GM23248 (cell line): ENCODE data around the gene USP17L15. TPM values are rescaled to one million over a fixed set of nuclear protein-coding genes. Genes with fewer than 3 reads are reported as not detected.
"Not testable (repeated sequence)": the region's sequence is repeated elsewhere in the genome, so short reads cannot be mapped to it uniquely, and the experiment has no call there.

ENCODE experiments used
- DNase-seq: peaks from one replicate; pipeline ENCODE4 v3.0.0-alpha.2; 2015
- H2AFZ ChIP-seq: fragments of 200-600 bp; sonication (generic); 2 replicates; pipeline ENCODE4 v1.6.1; 2016; ENCODE audit warnings: antibody characterized with exemption
- H3F3A ChIP-seq: fragments of 200-600 bp; sonication (generic); 2 replicates; pipeline ENCODE4 v1.6.1; 2016; ENCODE audit warnings: mild to moderate bottlenecking, antibody characterized with exemption, mixed run types; ENCODE audit not compliant: insufficient read depth
- H3K27ac ChIP-seq: fragments of 200-600 bp; sonication (generic); 2 replicates; pipeline ENCODE4 v1.5.1; 2016; ENCODE audit warnings: mild to moderate bottlenecking
- H3K27me3 ChIP-seq: fragments of 200-600 bp; sonication (generic); replicated peaks from 2 replicates; pipeline ENCODE4 v1.6.1; 2016; ENCODE audit warnings: mild to moderate bottlenecking; ENCODE audit not compliant: insufficient read depth
- H3K36me3 ChIP-seq: fragments of 200-600 bp; sonication (generic); 2 replicates; pipeline ENCODE4 v1.6.1; 2016; ENCODE audit warnings: low read depth, mild to moderate bottlenecking
- H3K4me1 ChIP-seq: fragments of 200-600 bp; sonication (generic); 2 replicates; pipeline ENCODE4 v1.6.1; 2016; ENCODE audit warnings: mild to moderate bottlenecking; ENCODE audit not compliant: insufficient read depth
- H3K4me2 ChIP-seq: fragments of 200-600 bp; sonication (generic); one replicate; pipeline ENCODE4 v1.6.1; 2016; ENCODE audit warnings: mild to moderate bottlenecking; ENCODE audit not compliant: unreplicated experiment
- H3K4me3 ChIP-seq: fragments of 200-600 bp; sonication (generic); 2 replicates; pipeline ENCODE4 v1.5.1; 2016; ENCODE audit warnings: mild to moderate bottlenecking
- H3K79me2 ChIP-seq: fragments of 200-600 bp; sonication (generic); 2 replicates; pipeline ENCODE4 v1.6.1; 2016; ENCODE audit warnings: mild to moderate bottlenecking; ENCODE audit not compliant: insufficient read depth
- H3K9ac ChIP-seq: fragments of 200-600 bp; sonication (generic); 2 replicates; pipeline ENCODE4 v1.6.1; 2016; ENCODE audit warnings: mild to moderate bottlenecking
- H3K9me2 ChIP-seq: fragments of 200-600 bp; sonication (generic); 2 replicates; pipeline ENCODE4 v1.6.1; 2016; ENCODE audit warnings: mixed run types, mild to moderate bottlenecking, moderate library complexity; ENCODE audit not compliant: insufficient read depth
- H3K9me3 ChIP-seq: fragments of 200-600 bp; sonication (generic); one replicate; pipeline ENCODE4 v1.6.1; 2017; ENCODE audit warnings: low read depth
- H4K20me1 ChIP-seq: fragments of 200-600 bp; sonication (generic); 2 replicates; pipeline ENCODE4 v1.6.0; 2016; ENCODE audit not compliant: insufficient read depth
- WGBS, 2 experiments: methylation state at CpG; one replicate each; pipeline ENCODE4 v1.1.6; 2015 to 2017; ENCODE audit warnings: low lambda C conversion rate in 2 of 2, low coverage in 1 of 2; ENCODE audit errors: missing lambda C conversion rate in 2 of 2; 5-methylcytosine and 5-hydroxymethylcytosine counted together
- in situ Hi-C: fragments of 300-500 bp; cut with MboI; formaldehyde crosslinking; loops from 2 replicates; pipeline ENCODE4 v1.15.0; 2020
- polyA plus RNA-seq: library from polyadenylated mRNA; unstranded; fragments of >200 nt; fragmentation: Nextera tagmentation; extraction: Ambion mirVana; gene quantifications from 2 replicates; pipeline ENCODE4 v1.2.1, GENCODE V29; 2016
- total RNA-seq: library from RNA; depleted of rRNA; stranded (reverse); fragments of >200 nt; shearing (Covaris generic); gene quantifications from 2 replicates; pipeline ENCODE4 v1.2.3, GENCODE V29; 2014

The USP17L15 gene
- total and polyA plus RNA-seq, 2 experiments from 2014 or later = not detected

DNA sequence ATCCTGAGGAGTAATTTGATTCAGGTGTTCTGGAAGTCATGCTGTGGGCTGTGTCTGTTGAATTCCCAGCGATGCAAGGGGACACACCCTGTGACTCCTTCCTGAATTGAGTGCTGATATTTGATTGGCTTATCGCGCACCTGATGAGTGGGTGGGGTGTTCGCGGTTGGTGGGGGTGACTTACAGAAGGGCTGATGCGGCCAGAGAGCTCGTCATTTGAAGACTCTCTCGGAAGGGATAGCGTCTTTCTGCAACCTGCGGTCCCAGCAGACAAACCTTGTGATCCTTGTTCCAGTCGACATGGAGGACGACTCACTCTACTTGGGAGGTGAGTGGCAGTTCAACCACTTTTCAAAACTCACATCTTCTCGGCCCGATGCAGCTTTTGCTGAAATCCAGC, 9.4 kb downstream of the USP17L15 start, which contains the start of gene USP17L17:
Gene USP17L17 (plus strand): TSS at position 301 of the 400 bp plus-strand sequence. CDS start 0 bp downstream, at position 301.
- WGBS, 2 experiments = 61 to 67% methylated on average over 12 of the region's 14 CpGs
- H3K27ac ChIP-seq, DNase-seq, H3K9ac ChIP-seq, H3K79me2 ChIP-seq, in situ Hi-C loops, H3K4me1 ChIP-seq, H3F3A ChIP-seq, H3K36me3 ChIP-seq, H3K9me2 ChIP-seq, H3K27me3 ChIP-seq, H4K20me1 ChIP-seq, H2AFZ ChIP-seq, H3K4me3 ChIP-seq, H3K4me2 ChIP-seq, H3K9me3 ChIP-seq: not testable (repeated sequence)

DNA sequence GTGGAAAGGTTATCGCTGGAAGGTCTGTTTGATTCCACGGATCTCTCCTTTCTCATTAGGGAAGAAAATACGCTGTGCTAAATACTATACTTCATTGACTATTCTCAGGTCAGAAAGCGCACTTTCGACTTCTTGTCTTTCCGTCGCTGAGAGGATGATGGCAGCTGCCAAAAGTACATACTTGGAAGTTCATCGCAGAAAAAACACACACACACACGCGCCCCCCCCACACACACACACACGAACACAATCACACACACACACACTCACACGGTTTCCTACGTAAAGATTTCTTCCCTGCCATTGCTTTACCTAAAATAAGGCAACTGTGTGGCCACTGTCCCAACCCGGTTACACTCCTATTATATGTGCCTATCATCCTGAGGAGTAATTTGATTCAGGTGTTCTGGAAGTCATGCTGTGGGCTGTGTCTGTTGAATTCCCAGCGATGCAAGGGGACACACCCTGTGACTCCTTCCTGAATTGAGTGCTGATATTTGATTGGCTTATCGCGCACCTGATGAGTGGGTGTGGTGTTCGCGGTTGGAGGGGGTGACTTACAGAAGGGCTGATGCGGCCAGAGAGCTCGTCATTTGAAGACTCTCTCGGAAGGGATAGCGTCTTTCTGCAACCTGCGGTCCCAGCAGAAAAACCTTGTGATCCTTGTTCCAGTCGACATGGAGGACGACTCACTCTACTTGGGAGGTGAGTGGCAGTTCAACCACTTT, 13.9 kb downstream of the USP17L15 start, which contains the start of gene USP17L18:
Gene USP17L18 (plus strand): TSS at position 678 of the 728 bp plus-strand sequence. CDS start 0 bp downstream, at position 678.
- DNase-seq, H3K9me3 ChIP-seq, H4K20me1 ChIP-seq, H3K36me3 ChIP-seq, H3K27ac ChIP-seq, H3F3A ChIP-seq, H3K4me1 ChIP-seq, H2AFZ ChIP-seq, in situ Hi-C loops, H3K27me3 ChIP-seq, H3K9me2 ChIP-seq, H3K79me2 ChIP-seq, H3K4me2 ChIP-seq, H3K4me3 ChIP-seq, H3K9ac ChIP-seq: not testable (repeated sequence)
- 60% methylated on average over 17 to 18 of the region's 26 CpGs for WGBS, 2 experiments

DNA sequence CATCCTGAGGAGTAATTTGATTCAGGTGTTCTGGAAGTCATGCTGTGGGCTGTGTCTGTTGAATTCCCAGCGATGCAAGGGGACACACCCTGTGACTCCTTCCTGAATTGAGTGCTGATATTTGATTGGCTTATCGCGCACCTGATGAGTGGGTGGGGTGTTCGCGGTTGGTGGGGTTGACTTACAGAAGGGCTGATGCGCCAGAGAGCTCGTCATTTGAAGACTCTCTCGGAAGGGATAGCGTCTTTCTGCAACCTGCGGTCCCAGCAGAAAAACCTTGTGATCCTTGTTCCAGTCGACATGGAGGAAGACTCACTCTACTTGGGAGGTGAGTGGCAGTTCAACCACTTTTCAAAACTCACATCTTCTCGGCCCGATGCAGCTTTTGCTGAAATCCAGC, 18.9 kb downstream of the USP17L15 start, which contains the start of gene USP17L19:
Gene USP17L19 (plus strand): TSS at position 301 of the 400 bp plus-strand sequence. CDS start 0 bp downstream, at position 301.
- H3K4me3 ChIP-seq, H3F3A ChIP-seq, H3K36me3 ChIP-seq, H3K9me3 ChIP-seq, H3K9ac ChIP-seq, H3K27me3 ChIP-seq, H4K20me1 ChIP-seq, H3K79me2 ChIP-seq, H3K4me1 ChIP-seq, in situ Hi-C loops, H2AFZ ChIP-seq, H3K27ac ChIP-seq, H3K9me2 ChIP-seq, DNase-seq, H3K4me2 ChIP-seq: not testable (repeated sequence)
- no CpG with 5 or more reads among the region's 13 CpGs for WGBS, 2 experiments

DNA sequence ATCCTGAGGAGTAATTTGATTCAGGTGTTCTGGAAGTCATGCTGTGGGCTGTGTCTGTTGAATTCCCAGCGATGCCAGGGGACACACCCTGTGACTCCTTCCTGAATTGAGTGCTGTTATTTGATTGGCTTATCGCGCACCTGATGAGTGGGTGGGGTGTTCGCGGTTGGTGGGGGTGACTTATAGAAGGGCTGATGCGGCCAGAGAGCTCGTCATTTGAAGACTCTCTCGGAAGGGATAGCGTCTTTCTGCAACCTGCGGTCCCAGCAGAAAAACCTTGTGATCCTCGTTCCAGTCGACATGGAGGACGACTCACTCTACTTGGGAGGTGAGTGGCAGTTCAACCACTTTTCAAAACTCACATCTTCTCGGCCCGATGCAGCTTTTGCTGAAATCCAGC, 23.6 kb downstream of the USP17L15 start, which contains the start of gene USP17L20:
Gene USP17L20 (plus strand): TSS at position 301 of the 400 bp plus-strand sequence. CDS start 0 bp downstream, at position 301.
- H3K9ac ChIP-seq, H3K27ac ChIP-seq, H2AFZ ChIP-seq, DNase-seq, H3K36me3 ChIP-seq, H3K79me2 ChIP-seq, H4K20me1 ChIP-seq, in situ Hi-C loops, H3K4me3 ChIP-seq, H3K27me3 ChIP-seq, H3K4me2 ChIP-seq, H3K4me1 ChIP-seq, H3F3A ChIP-seq, H3K9me3 ChIP-seq, H3K9me2 ChIP-seq: not testable (repeated sequence)
- no CpG with 5 or more reads among the region's 15 CpGs for WGBS, 2 experiments

DNA sequence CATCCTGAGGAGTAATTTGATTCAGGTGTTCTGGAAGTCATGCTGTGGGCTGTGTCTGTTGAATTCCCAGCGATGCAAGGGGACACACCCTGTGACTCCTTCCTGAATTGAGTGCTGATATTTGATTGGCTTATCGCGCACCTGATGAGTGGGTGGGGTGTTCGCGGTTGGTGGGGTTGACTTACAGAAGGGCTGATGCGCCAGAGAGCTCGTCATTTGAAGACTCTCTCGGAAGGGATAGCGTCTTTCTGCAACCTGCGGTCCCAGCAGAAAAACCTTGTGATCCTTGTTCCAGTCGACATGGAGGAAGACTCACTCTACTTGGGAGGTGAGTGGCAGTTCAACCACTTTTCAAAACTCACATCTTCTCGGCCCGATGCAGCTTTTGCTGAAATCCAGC, 28.4 kb downstream of the USP17L15 start, which contains the start of gene USP17L21:
Gene USP17L21 (plus strand): TSS at position 301 of the 400 bp plus-strand sequence. CDS start 0 bp downstream, at position 301.
- H3K4me3 ChIP-seq, H3K9me2 ChIP-seq, H3K27ac ChIP-seq, H3K9me3 ChIP-seq, H4K20me1 ChIP-seq, in situ Hi-C loops, H3K4me1 ChIP-seq, H3K27me3 ChIP-seq, H3K4me2 ChIP-seq, H3K79me2 ChIP-seq, DNase-seq, H3K36me3 ChIP-seq, H3K9ac ChIP-seq, H3F3A ChIP-seq, H2AFZ ChIP-seq: not testable (repeated sequence)
- no CpG with 5 or more reads among the region's 13 CpGs for WGBS, 2 experiments

DNA sequence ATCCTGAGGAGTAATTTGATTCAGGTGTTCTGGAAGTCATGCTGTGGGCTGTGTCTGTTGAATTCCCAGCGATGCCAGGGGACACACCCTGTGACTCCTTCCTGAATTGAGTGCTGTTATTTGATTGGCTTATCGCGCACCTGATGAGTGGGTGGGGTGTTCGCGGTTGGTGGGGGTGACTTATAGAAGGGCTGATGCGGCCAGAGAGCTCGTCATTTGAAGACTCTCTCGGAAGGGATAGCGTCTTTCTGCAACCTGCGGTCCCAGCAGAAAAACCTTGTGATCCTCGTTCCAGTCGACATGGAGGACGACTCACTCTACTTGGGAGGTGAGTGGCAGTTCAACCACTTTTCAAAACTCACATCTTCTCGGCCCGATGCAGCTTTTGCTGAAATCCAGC, 33.1 kb downstream of the USP17L15 start, which contains the start of gene USP17L22:
Gene USP17L22 (plus strand): TSS at position 301 of the 400 bp plus-strand sequence. CDS start 0 bp downstream, at position 301.
- DNase-seq, in situ Hi-C loops: not testable (repeated sequence)

DNA sequence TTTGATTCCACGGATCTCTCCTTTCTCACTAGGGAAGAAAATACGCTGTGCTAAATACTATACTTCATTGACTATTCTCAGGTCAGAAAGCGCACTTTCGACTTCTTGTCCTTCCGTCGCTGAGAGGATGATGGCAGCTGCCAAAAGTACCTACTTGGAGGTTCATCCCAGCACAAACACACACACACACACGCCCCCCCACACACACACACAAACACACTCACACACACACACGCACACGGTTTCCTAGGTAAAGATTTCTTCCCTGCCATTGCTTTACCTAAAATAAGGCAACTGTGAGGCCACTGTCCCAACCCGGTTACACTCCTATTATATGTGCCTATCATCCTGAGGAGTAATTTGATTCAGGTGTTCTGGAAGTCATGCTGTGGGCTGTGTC, 37.5 kb downstream of the USP17L15 start:
- H2AFZ ChIP-seq, H3K9me2 ChIP-seq, H3K79me2 ChIP-seq, H3K27me3 ChIP-seq, H3K9me3 ChIP-seq, H3K27ac ChIP-seq, H3F3A ChIP-seq, H3K4me2 ChIP-seq, H3K9ac ChIP-seq, H3K36me3 ChIP-seq, in situ Hi-C loops, H3K4me1 ChIP-seq, H4K20me1 ChIP-seq, H3K4me3 ChIP-seq, DNase-seq: not testable (repeated sequence)
- WGBS, 2 experiments = 60 to 61% methylated on average over 8 of the region's 10 CpGs

More for the DNA sequence above, 33.1 kb downstream of the USP17L15 start, which contains the start of gene USP17L22:
- H3K9me3 ChIP-seq, H3K4me3 ChIP-seq, H3F3A ChIP-seq, H3K4me1 ChIP-seq, H3K36me3 ChIP-seq, H3K27ac ChIP-seq, H3K9me2 ChIP-seq, H3K27me3 ChIP-seq, H4K20me1 ChIP-seq, H3K4me2 ChIP-seq, H3K9ac ChIP-seq, H3K79me2 ChIP-seq, H2AFZ ChIP-seq: not testable (repeated sequence)
- no CpG with 5 or more reads among the region's 15 CpGs for WGBS, 2 experiments
